DOHH2 (cell line): Measurements from ENCODE around the gene SIRPG.

ENCODE experiments used
- H3F3A ChIP-seq: fragments of 200-600 bp; sonication (generic), shearing (Covaris generic); 2 replicates; pipeline ENCODE4 v1.6.0; 2016; ENCODE audit warnings: antibody characterized with exemption, mild to moderate bottlenecking; ENCODE audit not compliant: control insufficient read depth, insufficient read depth
- H3K27ac ChIP-seq: fragments of 200-600 bp; sonication (generic); 2 replicates; pipeline ENCODE4 v1.5.1; 2014; ENCODE audit warnings: low read depth, mild to moderate bottlenecking, low read length, moderate library complexity
- H3K27me3 ChIP-seq: fragments of 200-600 bp; sonication (generic); 2 replicates; pipeline ENCODE4 v1.6.1; 2014; ENCODE audit warnings: mild to moderate bottlenecking, low read length, mixed read lengths; ENCODE audit not compliant: control insufficient read depth
- H3K36me3 ChIP-seq: fragments of 200-600 bp; sonication (generic); 2 replicates; pipeline ENCODE4 v1.6.1; 2014; ENCODE audit warnings: mild to moderate bottlenecking, low read length, moderate library complexity, mixed read lengths; ENCODE audit not compliant: control insufficient read depth
- H3K4me1 ChIP-seq: fragments of 200-600 bp; sonication (generic); 2 replicates; pipeline ENCODE4 v1.6.1; 2014; ENCODE audit warnings: mild to moderate bottlenecking, low read length, mixed read lengths; ENCODE audit not compliant: control insufficient read depth
- H3K4me2 ChIP-seq: fragments of 200-600 bp; sonication (generic); 2 replicates; pipeline ENCODE4 v1.6.0; 2014; ENCODE audit warnings: mild to moderate bottlenecking, low read length, moderate library complexity
- H3K4me3 ChIP-seq: fragments of 200-600 bp; sonication (generic); 2 replicates; pipeline ENCODE4 v1.5.1; 2014; ENCODE audit warnings: mild to moderate bottlenecking, low read length, mixed read lengths
- H3K79me2 ChIP-seq: fragments of 200-600 bp; sonication (generic); 2 replicates; pipeline ENCODE4 v1.6.1; 2014; ENCODE audit warnings: mild to moderate bottlenecking, low read length, mixed read lengths; ENCODE audit not compliant: control insufficient read depth
- H3K9me2 ChIP-seq: fragments of 200-600 bp; sonication (generic); replicated peaks from 2 replicates; pipeline ENCODE4 v1.6.1; 2014; ENCODE audit warnings: mild to moderate bottlenecking, low read length, mixed read lengths; ENCODE audit not compliant: control insufficient read depth
- H3K9me3 ChIP-seq: fragments of 200-600 bp; sonication (generic); 2 replicates; pipeline ENCODE4 v1.6.1; 2014; ENCODE audit warnings: antibody characterized with exemption, low read length, mixed read lengths; ENCODE audit not compliant: control insufficient read depth, insufficient read depth
- H4K20me1 ChIP-seq: fragments of 200-600 bp; sonication (generic); 2 replicates; pipeline ENCODE4 v1.6.0; 2014; ENCODE audit warnings: low read depth, mild to moderate bottlenecking, antibody characterized with exemption, low read length, moderate library complexity; ENCODE audit not compliant: control insufficient read depth, insufficient read depth
- CTCF ChIP-seq: fragments of 200-600 bp; sonication (generic); IDR thresholded peaks from one replicate; pipeline ENCODE4 v1.5.1; 2014; ENCODE audit warnings: antibody characterized with exemption, mild to moderate bottlenecking, low read depth, low read length; ENCODE audit not compliant: poor library complexity, severe bottlenecking
- EZH2phosphoT487 ChIP-seq: fragments of 200-600 bp; sonication (generic); IDR thresholded peaks from 2 replicates; pipeline ENCODE4 v1.6.1; 2017; ENCODE audit warnings: borderline replicate concordance, mild to moderate bottlenecking, antibody characterized with exemption, low read length, moderate library complexity, mixed read lengths

Gene SIRPG

GRCh38 chr20:1696521-1697209 lies 39.1 kb upstream of the SIRPG start:
- Histone ChIP-seq H3K79me2 (no peaks in the 10 kb centered on the region), H3K4me2 (no peak overlapping the region), H3K27ac (no peak overlapping the region), H3K4me1 (no peaks in the 10 kb centered on the region), H3K27me3 (peaks cover 16% of the 10 kb centered on the region), H3K9me3 (no peaks in the 10 kb centered on the region), H3K4me3 (no peak overlapping the region), H4K20me1 (no peaks in the 10 kb centered on the region), H3K36me3 (no peaks in the 10 kb centered on the region), H3K9me2 (no peaks in the 10 kb centered on the region), H3F3A (no peaks in the 10 kb centered on the region)
- TF ChIP-seq EZH2phosphoT487 (no peak), CTCF (no peak)

GRCh38 chr20:1694672-1695071 lies 37.1 kb upstream of the SIRPG start:
- no peak overlapping the region for H3K4me2 ChIP-seq
- peaks cover 16% of the 10 kb centered on the region for H3K27me3 ChIP-seq
- no peaks in the 10 kb centered on the region for H3K36me3 ChIP-seq
- no peaks in the 10 kb centered on the region for H4K20me1 ChIP-seq
- H3K4me3 ChIP-seq = no peak overlapping the region
- H3F3A ChIP-seq = no peaks in the 10 kb centered on the region
- H3K9me2 ChIP-seq = no peaks in the 10 kb centered on the region
- H3K4me1 ChIP-seq = no peaks in the 10 kb centered on the region
- no peak overlapping the region for H3K27ac ChIP-seq
- no peaks in the 10 kb centered on the region for H3K79me2 ChIP-seq
- TF ChIP-seq EZH2phosphoT487 (no peak), CTCF (no peak)
- H3K9me3 ChIP-seq = no peaks in the 10 kb centered on the region

- Histone ChIP-seq H3K9me3 (no peaks in the 10 kb centered on the region), H3K36me3 (no peaks in the 10 kb centered on the region), H3K4me2 (no peak overlapping the region), H3F3A (no peaks in the 10 kb centered on the region), H3K27ac (no peak overlapping the region), H3K9me2 (no peaks in the 10 kb centered on the region), H3K79me2 (no peaks in the 10 kb centered on the region), H3K4me1 (no peaks in the 10 kb centered on the region), H3K27me3 (peaks cover 17% of the 10 kb centered on the region), H4K20me1 (no peaks in the 10 kb centered on the region), H3K4me3 (no peak overlapping the region)
- no peak for TF ChIP-seq EZH2phosphoT487
- TF ChIP-seq CTCF = no peak
These were observed 35.8 kb upstream of the SIRPG start for GRCh38 chr20:1693427-1693826.
